Measurements from ENCODE around the gene TPRG1L.

Gene TPRG1L

DNA sequence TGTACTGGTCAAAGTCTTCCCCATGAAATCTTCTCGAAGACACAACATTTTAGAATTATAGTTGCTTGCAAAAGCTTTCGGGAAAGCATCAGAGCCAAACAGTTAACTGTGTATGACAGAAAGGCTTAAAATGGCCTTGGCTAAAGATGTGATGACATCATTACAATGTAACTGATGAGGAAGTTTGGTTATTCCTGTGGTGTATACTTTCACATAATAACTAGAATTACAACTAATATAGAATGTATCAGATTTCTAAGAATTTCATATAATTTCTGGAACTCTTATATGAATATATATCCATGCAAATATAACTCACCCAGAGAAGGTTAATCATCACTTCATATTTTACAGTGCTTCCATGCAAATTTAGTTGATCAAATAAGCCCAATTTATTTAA, 35.9 kb downstream of the TPRG1L start:
- no peak overlapping the region for H3K4me2 ChIP-seq (ENCODE audit: low read depth, low read length, poor library complexity, severe bottlenecking)
- no peak overlapping the region for H3K4me3 ChIP-seq (ENCODE audit: insufficient read depth, low read length, poor library complexity, severe bottlenecking)
- no peaks in the 10 kb centered on the region for H3K9me2 ChIP-seq (replicated peaks; ENCODE audit: insufficient read depth, low read length)
- H2AFZ ChIP-seq (ENCODE audit: low read depth, low read length, severe bottlenecking) = no peak overlapping the region
- H4K20me1 ChIP-seq (ENCODE audit: low read depth, low read length) = no peaks in the 10 kb centered on the region
- no peak overlapping the region for H3K27ac ChIP-seq (ENCODE audit: low read depth, low read length)
- no peak for TF ChIP-seq EZH2phosphoT487 (conservative IDR thresholded peaks at IDR 0.05; ENCODE audit: low read length)
- H3K27me3 ChIP-seq (ENCODE audit: low read length) = no peaks in the 10 kb centered on the region
- no peaks in the 10 kb centered on the region for H3K9me3 ChIP-seq (ENCODE audit: insufficient read depth, low read length)
- no peak overlapping the region for H3K9ac ChIP-seq (ENCODE audit: low read length)
- no peaks in the 10 kb centered on the region for H3K36me3 ChIP-seq (ENCODE audit: low read length)
- no peaks in the 10 kb centered on the region for H3F3A ChIP-seq (ENCODE audit: insufficient read depth)
- no peaks in the 10 kb centered on the region for H3K79me2 ChIP-seq (ENCODE audit: insufficient read depth, low read length)

GRCh38 chr1:3661631-3662030, 36.8 kb downstream of the TPRG1L start:
- Histone ChIP-seq H3K9me2 (replicated peaks; ENCODE audit: insufficient read depth, low read length) (no peaks in the 10 kb centered on the region), H3F3A (ENCODE audit: insufficient read depth) (no peaks in the 10 kb centered on the region), H3K79me2 (ENCODE audit: insufficient read depth, low read length) (no peaks in the 10 kb centered on the region), H4K20me1 (ENCODE audit: low read depth, low read length) (no peaks in the 10 kb centered on the region), H3K27ac (ENCODE audit: low read depth, low read length) (no peak overlapping the region), H2AFZ (ENCODE audit: low read depth, low read length, severe bottlenecking) (no peak overlapping the region), H3K9me3 (ENCODE audit: insufficient read depth, low read length) (no peaks in the 10 kb centered on the region), H3K27me3 (ENCODE audit: low read length) (no peaks in the 10 kb centered on the region), H3K4me3 (ENCODE audit: insufficient read depth, low read length, poor library complexity, severe bottlenecking) (no peak overlapping the region), H3K9ac (ENCODE audit: low read length) (no peak overlapping the region), H3K36me3 (ENCODE audit: low read length) (no peaks in the 10 kb centered on the region), H3K4me2 (ENCODE audit: low read depth, low read length, poor library complexity, severe bottlenecking) (no peak overlapping the region)
- TF ChIP-seq EZH2phosphoT487 (conservative IDR thresholded peaks at IDR 0.05; ENCODE audit: low read length) (no peak), CTCF (IDR thresholded peaks at IDR 0.05; ENCODE audit: insufficient read depth, low read length, poor library complexity, severe bottlenecking) (no peak)

DNA sequence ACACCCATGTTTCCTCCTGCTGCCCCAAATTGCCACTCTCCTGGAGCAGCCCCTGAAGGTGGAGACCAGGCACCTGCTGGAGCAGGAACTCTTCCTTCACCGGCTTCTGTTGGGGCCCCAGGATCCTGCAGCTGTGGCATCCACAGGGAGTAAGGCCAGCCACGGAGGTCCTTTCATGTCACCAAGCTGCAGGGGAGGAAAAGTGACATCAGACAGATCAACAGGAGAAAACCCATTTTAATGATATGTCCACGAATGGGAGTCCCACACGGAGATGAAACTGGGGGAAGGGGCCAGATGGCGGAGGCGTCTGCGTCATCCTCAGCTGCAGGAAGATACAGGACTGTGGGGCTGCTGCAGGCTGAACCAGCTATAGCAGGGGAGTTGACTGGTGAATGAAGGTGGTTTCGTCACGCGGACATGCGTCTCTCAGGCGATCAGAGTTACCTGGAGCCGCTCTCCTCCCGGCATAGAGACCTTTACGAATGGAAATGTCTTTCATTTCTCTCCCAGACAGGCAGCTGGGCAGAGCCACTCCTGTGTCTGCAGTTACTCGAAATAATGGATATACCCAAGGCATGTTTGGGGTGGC, 37.4 kb downstream of the TPRG1L start:
- no peaks in the 10 kb centered on the region for H3K36me3 ChIP-seq (ENCODE audit: low read length)
- no peaks in the 10 kb centered on the region for H3K79me2 ChIP-seq (ENCODE audit: insufficient read depth, low read length)

More for the DNA sequence above, 37.4 kb downstream of the TPRG1L start:
- Histone ChIP-seq H2AFZ (ENCODE audit: low read depth, low read length, severe bottlenecking) (no peak overlapping the region), H3F3A (ENCODE audit: insufficient read depth) (no peaks in the 10 kb centered on the region), H3K4me2 (ENCODE audit: low read depth, low read length, poor library complexity, severe bottlenecking) (no peak overlapping the region), H3K27me3 (ENCODE audit: low read length) (no peaks in the 10 kb centered on the region), H3K9me2 (replicated peaks; ENCODE audit: insufficient read depth, low read length) (no peaks in the 10 kb centered on the region), H4K20me1 (ENCODE audit: low read depth, low read length) (no peaks in the 10 kb centered on the region), H3K9ac (ENCODE audit: low read length) (no peak overlapping the region), H3K4me3 (ENCODE audit: insufficient read depth, low read length, poor library complexity, severe bottlenecking) (no peak overlapping the region), H3K9me3 (ENCODE audit: insufficient read depth, low read length) (no peaks in the 10 kb centered on the region), H3K27ac (ENCODE audit: low read depth, low read length) (no peak overlapping the region)
- TF ChIP-seq CTCF (IDR thresholded peaks at IDR 0.05; ENCODE audit: insufficient read depth, low read length, poor library complexity, severe bottlenecking) (no peak), EZH2phosphoT487 (conservative IDR thresholded peaks at IDR 0.05; ENCODE audit: low read length) (no peak)

Data from SU-DHL-6 (cell line).